Type B pancreatic cell (in vitro differentiated cells): ENCODE results near the gene MAPK8. TPM values are rescaled to one million over a fixed set of nuclear protein-coding genes. Genes with fewer than 3 reads are reported as not detected.

ENCODE experiments used
- DNase-seq: peaks from one replicate; pipeline ENCODE4 v3.0.0; 2021; ENCODE audit warnings: mixed read lengths; ENCODE audit not compliant: unreplicated experiment; ENCODE audit errors: extremely low spot score
- H3K27ac Mint-ChIP-seq: 2 replicates; pipeline ENCODE4 v1.8.0; 2021; ENCODE audit warnings: mild to moderate bottlenecking, mixed read lengths
- H3K27me3 Mint-ChIP-seq: 2 replicates; pipeline ENCODE4 v1.8.0; 2021; ENCODE audit warnings: mixed read lengths
- H3K36me3 Mint-ChIP-seq: 2 replicates; pipeline ENCODE4 v1.8.0; 2021; ENCODE audit warnings: mixed read lengths
- H3K4me1 Mint-ChIP-seq: one replicate; pipeline ENCODE4 v1.8.0; 2021; ENCODE audit warnings: mixed read lengths; ENCODE audit not compliant: unreplicated experiment
- H3K4me3 Mint-ChIP-seq: 2 replicates; pipeline ENCODE4 v1.8.0; 2021; ENCODE audit warnings: mild to moderate bottlenecking, mixed read lengths
- H3K9me3 Mint-ChIP-seq: 2 replicates; pipeline ENCODE4 v1.8.0; 2021; ENCODE audit warnings: mixed read lengths
- CTCF ChIP-seq: fragments of 200-600 bp; sonication (generic); conservative IDR thresholded peaks from 2 replicates; pipeline ENCODE4 v1.5.0; 2021; ENCODE audit warnings: antibody characterized with exemption, mild to moderate bottlenecking
- total RNA-seq: library from RNA; stranded (reverse); gene quantifications from 2 replicates; pipeline ENCODE4 v1.2.1, GENCODE V29; 2021; ENCODE audit warnings: low replicate concordance

Gene MAPK8
- total RNA-seq, 1 donor from 2014 or later, result 48.4 TPM

- no peak overlapping the region for H3K27ac Mint-ChIP-seq
- H3K9me3 Mint-ChIP-seq, result no peaks in the 10 kb centered on the region
- DNase-seq, result no peak
- no peak for TF ChIP-seq CTCF
- H3K36me3 Mint-ChIP-seq, result no peaks in the 10 kb centered on the region
- peaks cover 3% of the 10 kb centered on the region for H3K27me3 Mint-ChIP-seq
- no peak overlapping the region for H3K4me3 Mint-ChIP-seq
- peaks cover 4% of the 10 kb centered on the region for H3K4me1 Mint-ChIP-seq
These were observed 175.7 kb downstream of the MAPK8 start for GRCh38 chr10:48482207-48482606.

- H3K27ac Mint-ChIP-seq, result no peak overlapping the region
- DNase-seq, result no peak
- no peak for TF ChIP-seq CTCF
- peaks cover 1% of the 10 kb centered on the region for H3K27me3 Mint-ChIP-seq
- peaks cover 1% of the 10 kb centered on the region for H3K4me1 Mint-ChIP-seq
- H3K9me3 Mint-ChIP-seq, result no peaks in the 10 kb centered on the region
- H3K4me3 Mint-ChIP-seq, result no peak overlapping the region
- H3K36me3 Mint-ChIP-seq, result no peaks in the 10 kb centered on the region
These were observed 178.4 kb downstream of the MAPK8 start for GRCh38 chr10:48484911-48485310.

- Mint-ChIP-seq H3K36me3 (no peaks in the 10 kb centered on the region), H3K27ac (no peak overlapping the region)
These were observed 179.2 kb downstream of the MAPK8 start for GRCh38 chr10:48485711-48486110.

GRCh38 chr10:48487244-48487643 is 180.8 kb downstream of the MAPK8 start:
- Mint-ChIP-seq H3K4me1 (no peaks in the 10 kb centered on the region), H3K27me3 (no peaks in the 10 kb centered on the region), H3K9me3 (no peaks in the 10 kb centered on the region), H3K4me3 (no peak overlapping the region), H3K27ac (no peak overlapping the region), H3K36me3 (no peaks in the 10 kb centered on the region)
- DNase-seq, result no peak
- TF ChIP-seq CTCF, result no peak

More at GRCh38 chr10:48485711-48486110, 179.2 kb downstream of the MAPK8 start:
- no peaks in the 10 kb centered on the region for H3K9me3 Mint-ChIP-seq
- DNase-seq, result no peak
- no peaks in the 10 kb centered on the region for H3K4me1 Mint-ChIP-seq
- no peak for TF ChIP-seq CTCF
- no peaks in the 10 kb centered on the region for H3K27me3 Mint-ChIP-seq
- no peak overlapping the region for H3K4me3 Mint-ChIP-seq

Other genes starting within 250 kb of the MAPK8 start
- 0.80 and 1.1 TPM in 2 replicates for gene FRMPD2, start 32.0 kb upstream of the MAPK8 start, total RNA-seq